Measurements from ENCODE around the gene POC1A. TPM values are rescaled to one million over a fixed set of nuclear protein-coding genes. Genes with fewer than 3 reads are reported as not detected.

POC1A gene
- total and polyA plus RNA-seq, 9 of the 15 experiments (the other 6 are each of a cell fraction or from before 2014, with no cell fraction given): 7.2 to 17.5 (median 12.1) TPM

GRCh38 chr3:52026041-52026440, 128.2 kb downstream of the POC1A start:
- DNase-seq (ENCODE audit: extremely low read depth in 1 of 4, low spot score in 3 of 4): no peak
- no peak overlapping the region for H3K27ac ChIP-seq (ENCODE audit: extremely low read depth, low read depth, low read length)
- WGBS (ENCODE audit: insufficient coverage, low coverage, missing lambda C conversion rate): 16% methylated on average over 2 of the region's 4 CpGs
- no peak for ATAC-seq
- no peaks in the 10 kb centered on the region for H3K27me3 ChIP-seq (ENCODE audit: control insufficient read depth in 2 of 2, insufficient read depth in 2 of 2, low read length in 2 of 2)
- H2AFZ ChIP-seq (ENCODE audit: low read depth, low read length): no peak overlapping the region
- H3K4me1 ChIP-seq (replicated peaks in 1 of 2; ENCODE audit: control insufficient read depth in 2 of 2, insufficient read depth in 2 of 2, low read length in 2 of 2): peaks cover 27 to 33% of the 10 kb centered on the region in 2 experiments
- CTCF ChIA-PET (ENCODE audit: low intra/inter-chr PET ratio): no interaction called here
- FAIRE-seq: no peak
- no peaks in the 10 kb centered on the region for H3K79me2 ChIP-seq (ENCODE audit: control insufficient read depth, insufficient read depth, low read length)
- BruUV-seq (replicated peaks): no TSS peak
- H3K9ac ChIP-seq (ENCODE audit: insufficient read depth in 1 of 2, low read depth in 2 of 2, low read length in 2 of 2): no peak overlapping the region
- TF ChIP-seq ZNF511 (CRISPR knock-in tag; IDR thresholded peaks at IDR 0.05) (no peak), MCM2 (IDR thresholded peaks at IDR 0.05; ENCODE audit: low read depth) (no peak), SP2 (IDR thresholded peaks at IDR 0.05; ENCODE audit: extremely low read depth, low read depth, low read length, poor library complexity, severe bottlenecking) (no peak), MAFG (tag; conservative IDR thresholded peaks at IDR 0.05) (no peak), HSF4 (CRISPR knock-in tag; IDR thresholded peaks at IDR 0.05; ENCODE audit: borderline replicate concordance) (no peak), PTRF (tag; IDR thresholded peaks at IDR 0.05) (no peak), MED1 (CRISPR knock-in tag; IDR thresholded peaks at IDR 0.05; ENCODE audit: borderline replicate concordance) (no peak), ARHGAP35 (IDR thresholded peaks at IDR 0.05; ENCODE audit: partially characterized antibody) (no peak), SREBF1 (IDR thresholded peaks at IDR 0.05; ENCODE audit: borderline replicate concordance, low read depth, low read length) (no peak), STAG1 (CRISPR knock-in tag; IDR thresholded peaks at IDR 0.05; ENCODE audit: borderline replicate concordance) (no peak)
- no peak overlapping the region for H3K4me3 ChIP-seq
- no peaks in the 10 kb centered on the region for H3K9me1 ChIP-seq (ENCODE audit: control insufficient read depth, insufficient read depth, low read length)
- POLR2A ChIA-PET: no interaction called here
- H3K9me3 ChIP-seq (replicated peaks; ENCODE audit: control insufficient read depth, insufficient read depth, low read depth, low read length): no peaks in the 10 kb centered on the region
- no peaks in the 10 kb centered on the region for H3K36me3 ChIP-seq (ENCODE audit: control insufficient read depth, insufficient read depth, low read length)
- intact Hi-C loops (cut with micrococcal nuclease): no loop called here
- in situ Hi-C loops (cut with MboI): no loop called here
- no peak overlapping the region for H3K4me2 ChIP-seq (ENCODE audit: insufficient read depth, low read length)
- no peaks in the 10 kb centered on the region for H4K20me1 ChIP-seq (replicated peaks; ENCODE audit: control insufficient read depth, insufficient read depth, low read length)

Measured in K562 (cell line).